Loucy (cell line): ENCODE measurements around the gene CCDC91.

Source experiments
- H2AFZ ChIP-seq: fragments of 200-600 bp; sonication (generic); 2 replicates; pipeline ENCODE4 v1.6.0; 2016; ENCODE audit warnings: antibody characterized with exemption, mild to moderate bottlenecking, low read length, moderate library complexity
- H3F3A ChIP-seq: fragments of 200-600 bp; 2 replicates; pipeline ENCODE4 v1.6.0; 2016; ENCODE audit warnings: antibody characterized with exemption, low read depth, mild to moderate bottlenecking
- H3K27me3 ChIP-seq: fragments of 200-600 bp; sonication (generic); 2 replicates; pipeline ENCODE4 v1.6.1; 2014; ENCODE audit warnings: low read length, mild to moderate bottlenecking; ENCODE audit not compliant: insufficient read depth, poor library complexity, severe bottlenecking
- H3K36me3 ChIP-seq: fragments of 200-600 bp; sonication (generic); 2 replicates; pipeline ENCODE4 v1.6.1; 2016; ENCODE audit warnings: low read length; ENCODE audit not compliant: insufficient read depth
- H3K4me1 ChIP-seq: fragments of 200-600 bp; sonication (generic); 2 replicates; pipeline ENCODE4 v1.5.1; 2014; ENCODE audit warnings: low read length, mild to moderate bottlenecking; ENCODE audit not compliant: insufficient read depth, poor library complexity, severe bottlenecking
- H3K4me2 ChIP-seq: fragments of 200-600 bp; sonication (generic); 2 replicates; pipeline ENCODE4 v1.6.0; 2014; ENCODE audit warnings: antibody characterized with exemption, low read length, low read depth, mild to moderate bottlenecking; ENCODE audit not compliant: poor library complexity, severe bottlenecking
- H3K4me3 ChIP-seq: fragments of 200-600 bp; sonication (generic); 2 replicates; pipeline ENCODE4 v1.5.1; 2014; ENCODE audit warnings: low read length, mild to moderate bottlenecking, mixed read lengths; ENCODE audit not compliant: poor library complexity, severe bottlenecking
- H3K79me2 ChIP-seq: fragments of 200-600 bp; sonication (generic); 2 replicates; pipeline ENCODE4 v1.6.1; 2014; ENCODE audit warnings: low read length; ENCODE audit not compliant: insufficient read depth
- H3K9ac ChIP-seq: fragments of 200-600 bp; sonication (generic); 2 replicates; pipeline ENCODE4 v1.6.0; 2014; ENCODE audit warnings: mild to moderate bottlenecking, low read depth, low read length, moderate library complexity; ENCODE audit not compliant: poor library complexity, severe bottlenecking
- H3K9me2 ChIP-seq: fragments of 200-600 bp; sonication (generic); replicated peaks from 2 replicates; pipeline ENCODE4 v1.6.1; 2016; ENCODE audit warnings: low read depth, low read length, mixed read lengths
- H3K9me3 ChIP-seq: fragments of 200-600 bp; sonication (generic); 2 replicates; pipeline ENCODE4 v1.6.1; 2014; ENCODE audit warnings: mild to moderate bottlenecking, antibody characterized with exemption, low read length, low read depth; ENCODE audit not compliant: insufficient read depth
- H4K20me1 ChIP-seq: fragments of 200-600 bp; sonication (generic); 2 replicates; pipeline ENCODE4 v1.6.0; 2014; ENCODE audit warnings: antibody characterized with exemption, low read length, mild to moderate bottlenecking; ENCODE audit not compliant: insufficient read depth, poor library complexity, severe bottlenecking
- CTCF ChIP-seq: fragments of 200-600 bp; sonication (generic); conservative IDR thresholded peaks from 2 replicates; pipeline ENCODE4 v1.5.1; 2014; ENCODE audit warnings: mild to moderate bottlenecking, antibody characterized with exemption, low read length
- EZH2phosphoT487 ChIP-seq: fragments of 200-600 bp; IDR thresholded peaks from 2 replicates; pipeline ENCODE4 v1.6.1; 2018; ENCODE audit warnings: antibody characterized with exemption, mild to moderate bottlenecking, moderate library complexity, borderline replicate concordance

CCDC91 gene

GRCh38 chr12:28331130-28331529, 140.9 kb downstream of the CCDC91 start:
- no peaks in the 10 kb centered on the region for H3F3A ChIP-seq
- no peaks in the 10 kb centered on the region for H3K27me3 ChIP-seq
- no peaks in the 10 kb centered on the region for H3K9me2 ChIP-seq
- no peak for TF ChIP-seq EZH2phosphoT487
- no peak for TF ChIP-seq CTCF
- H3K4me1 ChIP-seq: no peaks in the 10 kb centered on the region
- no peak overlapping the region for H2AFZ ChIP-seq
- no peak overlapping the region for H3K4me2 ChIP-seq
- no peaks in the 10 kb centered on the region for H4K20me1 ChIP-seq
- no peak overlapping the region for H3K9ac ChIP-seq
- no peaks in the 10 kb centered on the region for H3K79me2 ChIP-seq
- H3K9me3 ChIP-seq: no peaks in the 10 kb centered on the region; the same call in 1 of the 2 replicates
- H3K36me3 ChIP-seq: no peaks in the 10 kb centered on the region
- H3K4me3 ChIP-seq: no peak overlapping the region

DNA sequence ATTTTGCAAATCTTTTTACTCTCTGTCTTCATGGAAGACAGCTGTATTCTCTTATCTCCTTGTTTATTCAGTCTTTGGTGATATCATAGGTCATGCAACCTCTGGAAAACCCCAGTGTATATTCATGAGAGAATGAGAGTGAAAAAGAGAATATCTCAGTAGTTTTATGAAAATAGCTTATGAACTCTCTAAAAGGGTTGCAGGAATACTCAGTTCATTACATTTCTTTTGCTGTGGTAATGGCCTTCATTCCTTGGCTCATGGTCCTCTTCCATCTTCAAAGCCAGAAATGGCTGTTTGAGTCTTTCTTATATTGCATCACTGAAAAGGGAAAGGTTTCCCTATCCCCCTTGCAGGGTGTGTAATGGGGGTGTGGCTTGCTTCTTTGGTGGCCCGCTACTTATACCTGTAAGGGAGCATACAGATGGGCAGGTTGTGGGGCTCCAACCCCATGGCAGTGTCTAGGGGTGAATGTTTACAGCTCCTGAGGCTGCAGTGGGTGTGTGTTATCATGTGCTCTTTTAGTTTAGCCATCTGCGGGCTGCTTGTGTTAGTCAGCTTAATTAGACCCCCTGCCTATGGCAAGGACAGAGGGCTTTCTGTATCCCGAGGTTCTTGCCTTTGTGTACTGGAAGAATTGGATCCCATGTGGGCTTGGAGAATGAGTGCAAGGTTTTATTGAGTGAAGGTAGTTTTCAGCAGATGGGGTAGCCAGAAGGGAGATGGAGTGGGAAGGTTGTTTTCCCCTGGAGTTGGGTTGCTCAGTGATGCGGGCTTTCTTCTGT, 150.2 kb downstream of the CCDC91 start:
- H3K9me3 ChIP-seq: no peaks in the 10 kb centered on the region
- H3K4me1 ChIP-seq: no peaks in the 10 kb centered on the region
- no peak overlapping the region for H3K4me3 ChIP-seq
- no peaks in the 10 kb centered on the region for H4K20me1 ChIP-seq
- no peak overlapping the region for H3K9ac ChIP-seq
- no peak overlapping the region for H2AFZ ChIP-seq
- no peaks in the 10 kb centered on the region for H3K36me3 ChIP-seq
- H3K79me2 ChIP-seq: no peaks in the 10 kb centered on the region
- no peaks in the 10 kb centered on the region for H3K9me2 ChIP-seq
- no peaks in the 10 kb centered on the region for H3F3A ChIP-seq
- H3K4me2 ChIP-seq: no peak overlapping the region
- H3K27me3 ChIP-seq: no peaks in the 10 kb centered on the region
- TF ChIP-seq CTCF (no peak), EZH2phosphoT487 (no peak)

DNA sequence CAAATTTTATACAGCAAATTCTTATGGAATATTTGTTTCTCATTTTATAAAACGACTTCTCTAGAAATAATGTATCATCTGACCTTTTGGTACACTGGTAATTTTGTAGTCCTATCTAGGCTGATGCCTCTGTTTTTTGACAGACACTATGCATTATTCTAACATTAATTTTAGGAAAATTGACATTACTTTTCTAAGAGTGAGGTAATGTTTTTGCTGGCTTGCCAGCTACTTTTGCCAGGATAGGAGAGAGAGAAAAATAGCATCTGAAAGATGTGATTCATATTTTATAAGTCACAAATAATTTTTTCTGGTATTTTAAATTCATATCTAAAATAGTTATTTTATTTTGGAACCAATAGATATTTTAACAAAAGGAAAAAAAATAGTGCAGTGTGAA, 153.5 kb downstream of the CCDC91 start:
- Histone ChIP-seq H3K79me2 (no peaks in the 10 kb centered on the region), H4K20me1 (no peaks in the 10 kb centered on the region), H3K27me3 (no peaks in the 10 kb centered on the region), H3K4me3 (no peak overlapping the region), H3K9ac (no peak overlapping the region), H3K4me2 (no peak overlapping the region), H2AFZ (no peak overlapping the region), H3K9me2 (no peaks in the 10 kb centered on the region), H3K9me3 (no peaks in the 10 kb centered on the region), H3F3A (no peaks in the 10 kb centered on the region), H3K4me1 (no peaks in the 10 kb centered on the region), H3K36me3 (no peaks in the 10 kb centered on the region)
- no peak for TF ChIP-seq CTCF
- no peak for TF ChIP-seq EZH2phosphoT487
